Activated CD4-positive, CD25-positive, alpha-beta regulatory T cell (primary cell): ENCODE measurements around the gene HERC4.

Experiments
- DNase-seq, 4 experiments: peaks; one replicate each; lab custom pipeline; 2025; lab: John Stamatoyannopoulos, UW

Gene HERC4, protein sequence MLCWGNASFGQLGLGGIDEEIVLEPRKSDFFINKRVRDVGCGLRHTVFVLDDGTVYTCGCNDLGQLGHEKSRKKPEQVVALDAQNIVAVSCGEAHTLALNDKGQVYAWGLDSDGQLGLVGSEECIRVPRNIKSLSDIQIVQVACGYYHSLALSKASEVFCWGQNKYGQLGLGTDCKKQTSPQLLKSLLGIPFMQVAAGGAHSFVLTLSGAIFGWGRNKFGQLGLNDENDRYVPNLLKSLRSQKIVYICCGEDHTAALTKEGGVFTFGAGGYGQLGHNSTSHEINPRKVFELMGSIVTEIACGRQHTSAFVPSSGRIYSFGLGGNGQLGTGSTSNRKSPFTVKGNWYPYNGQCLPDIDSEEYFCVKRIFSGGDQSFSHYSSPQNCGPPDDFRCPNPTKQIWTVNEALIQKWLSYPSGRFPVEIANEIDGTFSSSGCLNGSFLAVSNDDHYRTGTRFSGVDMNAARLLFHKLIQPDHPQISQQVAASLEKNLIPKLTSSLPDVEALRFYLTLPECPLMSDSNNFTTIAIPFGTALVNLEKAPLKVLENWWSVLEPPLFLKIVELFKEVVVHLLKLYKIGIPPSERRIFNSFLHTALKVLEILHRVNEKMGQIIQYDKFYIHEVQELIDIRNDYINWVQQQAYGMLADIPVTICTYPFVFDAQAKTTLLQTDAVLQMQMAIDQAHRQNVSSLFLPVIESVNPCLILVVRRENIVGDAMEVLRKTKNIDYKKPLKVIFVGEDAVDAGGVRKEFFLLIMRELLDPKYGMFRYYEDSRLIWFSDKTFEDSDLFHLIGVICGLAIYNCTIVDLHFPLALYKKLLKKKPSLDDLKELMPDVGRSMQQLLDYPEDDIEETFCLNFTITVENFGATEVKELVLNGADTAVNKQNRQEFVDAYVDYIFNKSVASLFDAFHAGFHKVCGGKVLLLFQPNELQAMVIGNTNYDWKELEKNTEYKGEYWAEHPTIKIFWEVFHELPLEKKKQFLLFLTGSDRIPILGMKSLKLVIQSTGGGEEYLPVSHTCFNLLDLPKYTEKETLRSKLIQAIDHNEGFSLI

DNA sequence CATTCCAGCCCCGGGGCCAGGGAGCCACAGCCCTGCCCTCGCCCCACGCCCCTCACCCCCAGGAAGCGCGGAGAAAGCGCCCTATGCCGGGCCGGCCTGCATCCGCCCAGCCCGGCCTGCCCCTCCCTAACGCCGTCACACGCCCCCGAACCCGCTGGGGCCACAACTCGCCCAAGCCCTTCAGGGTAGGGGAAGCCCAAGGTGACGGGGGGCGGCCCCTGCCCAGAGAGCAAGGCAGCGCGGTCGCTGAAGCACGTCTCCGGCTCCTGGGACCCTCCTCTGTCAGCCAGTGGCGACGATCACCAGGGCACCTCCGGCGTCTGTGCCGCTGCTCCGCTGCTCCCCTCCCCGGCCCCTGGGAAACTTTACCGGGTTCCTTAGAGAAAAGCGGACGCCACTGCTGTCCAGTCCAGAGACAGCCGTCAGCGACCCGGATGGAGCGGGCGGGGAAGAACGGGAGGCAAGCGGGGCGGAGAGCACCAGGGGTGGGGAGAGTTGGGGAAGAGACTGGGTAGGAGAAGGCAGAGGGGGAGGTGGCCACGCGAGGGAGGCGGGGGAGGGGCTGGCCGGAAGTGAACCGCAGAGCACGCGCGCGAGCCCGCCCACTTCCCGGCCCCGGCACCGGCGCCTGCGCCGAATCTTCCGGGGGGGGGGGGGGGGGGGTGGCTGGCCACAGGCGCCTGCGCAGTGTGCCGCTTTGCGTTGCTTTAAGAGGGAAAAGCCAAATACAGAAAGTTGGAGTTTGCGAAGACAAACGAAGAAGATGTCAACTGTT, at the start of gene HERC4:
TSS of gene HERC4 (minus strand) at position 509 of the 775 bp plus-strand sequence. CDS start 2,175 bp downstream, outside the sequence.
- DNase-seq: peak; percentile 84 to 91 (median 88)

DNA sequence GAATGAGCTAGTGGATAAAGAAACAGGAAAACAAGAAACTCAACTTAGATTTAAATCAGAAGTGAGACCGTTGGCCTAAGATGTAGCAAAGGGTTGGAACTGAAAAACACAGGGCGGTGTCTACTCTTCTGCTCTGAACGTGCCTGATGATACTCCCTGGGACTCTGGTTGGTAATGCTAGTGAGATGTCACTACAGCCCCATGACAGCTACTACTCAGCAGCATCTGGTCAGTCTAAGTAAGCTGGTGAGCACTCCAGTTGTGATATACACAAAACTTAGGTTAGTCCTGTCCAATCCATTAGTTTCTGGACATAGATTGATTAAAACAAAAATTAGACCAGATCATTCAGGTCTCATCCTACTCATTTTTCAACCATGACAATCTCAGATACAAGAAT, 49.6 kb upstream of the HERC4 start:
- no peak for DNase-seq

- no peak for DNase-seq
Measured at GRCh38 chr10:68121852-68122251, 46.8 kb upstream of the HERC4 start.

DNA sequence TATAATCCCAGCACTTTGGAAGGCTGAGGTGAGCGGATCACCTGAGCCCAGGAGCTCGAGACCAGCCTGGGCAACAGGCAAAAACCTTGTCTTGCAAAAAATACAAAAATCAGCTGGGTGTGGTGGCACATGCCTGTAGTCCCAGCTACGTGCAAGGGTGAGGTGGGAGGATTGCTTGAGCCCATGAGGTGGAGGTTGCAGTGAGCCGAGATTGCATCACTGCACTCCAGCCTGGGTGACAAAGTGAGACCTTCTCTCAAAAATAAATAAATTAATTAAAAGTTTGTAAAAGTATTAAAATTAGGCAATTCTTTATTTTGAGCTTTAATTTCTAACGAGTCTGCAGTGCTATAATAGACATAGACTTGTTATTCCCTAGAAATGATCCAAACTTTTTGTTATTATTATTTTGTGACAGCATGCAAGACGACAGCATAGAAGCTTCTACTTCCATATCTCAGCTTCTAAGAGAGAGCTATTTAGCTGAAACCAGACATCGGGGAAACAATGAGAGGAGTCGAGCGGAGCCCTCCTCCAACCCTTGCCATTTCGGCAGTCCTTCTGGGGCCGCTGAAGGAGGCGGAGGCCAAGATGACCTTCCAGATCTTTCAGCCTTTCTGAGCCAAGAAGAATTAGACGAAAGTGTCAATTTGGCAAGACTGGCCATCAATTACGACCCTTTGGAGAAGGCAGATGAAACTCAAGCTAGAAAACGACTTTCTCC, 46.1 kb upstream of the HERC4 start:
- no peak for DNase-seq

DNA sequence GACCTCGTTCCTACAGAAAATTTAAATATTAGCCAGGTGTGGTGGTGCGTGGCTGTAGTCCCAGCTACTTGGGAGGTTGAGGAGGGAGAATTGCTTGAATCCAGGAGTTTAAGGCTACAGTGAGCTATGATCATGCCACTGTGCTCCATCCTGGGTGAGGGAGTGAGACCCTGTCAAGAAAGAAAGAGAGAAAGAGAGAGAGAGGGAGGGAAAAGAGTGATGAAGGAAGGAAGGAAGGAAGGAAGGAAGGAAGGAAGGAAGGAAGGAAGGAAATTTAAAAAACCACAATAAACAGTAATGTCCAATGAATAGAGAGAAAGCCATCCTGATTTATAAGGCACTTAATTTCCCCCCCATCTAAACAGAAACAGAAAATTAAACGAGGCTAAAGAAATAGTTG, 43.6 kb upstream of the HERC4 start:
- no peak for DNase-seq

DNA sequence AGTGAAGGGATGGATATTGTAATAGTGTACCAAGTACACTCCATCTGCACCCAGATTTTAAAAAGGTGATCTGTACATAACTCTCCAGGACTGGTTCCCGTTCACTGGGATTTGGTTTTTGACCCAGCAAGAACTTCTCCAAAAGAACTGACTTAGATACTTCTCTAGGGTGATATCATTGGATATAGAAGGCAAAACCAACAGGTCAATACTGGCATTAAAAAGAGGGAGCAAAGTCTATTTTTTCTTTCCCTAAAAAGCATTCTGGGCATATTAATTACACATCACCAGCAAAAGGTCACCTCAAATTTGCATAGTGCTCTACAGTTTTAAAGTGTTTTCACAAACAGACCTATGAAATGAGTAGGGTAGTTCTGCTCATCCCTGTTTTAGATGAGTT, 37.8 kb upstream of the HERC4 start:
- no peak for DNase-seq

- no peak for DNase-seq
Measured at GRCh38 chr10:68111584-68111983, 36.5 kb upstream of the HERC4 start.

DNA sequence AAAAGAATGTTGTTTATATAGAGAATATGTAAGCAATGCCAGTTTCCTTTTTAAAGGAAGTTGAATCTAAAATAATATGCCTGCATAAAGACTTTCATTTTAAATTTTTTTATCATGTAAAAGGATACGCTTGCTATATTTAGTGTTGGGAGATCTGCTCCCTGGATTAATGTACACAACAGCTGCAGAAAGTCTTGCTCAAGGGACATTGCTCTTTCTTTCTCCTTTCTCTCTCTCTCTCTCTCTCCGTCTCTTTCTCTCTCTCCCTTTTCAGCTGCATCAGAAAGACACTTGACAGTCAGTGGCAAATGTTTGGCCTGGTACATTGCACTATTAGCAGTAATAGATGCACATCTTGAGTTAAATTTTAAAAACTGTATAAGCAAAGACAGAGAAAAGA, 34.9 kb upstream of the HERC4 start:
- DNase-seq: no peak

GRCh38 chr10:68109331-68109730, 34.2 kb upstream of the HERC4 start, which contains the start of gene MYPN:
MYPN (plus strand) TSS chr10:68109488; CDS start chr10:68121439, 11,951 bp downstream.
- DNase-seq: no peak

- DNase-seq: no peak
Measured at GRCh38 chr10:68108653-68109052, 33.6 kb upstream of the HERC4 start.

DNA sequence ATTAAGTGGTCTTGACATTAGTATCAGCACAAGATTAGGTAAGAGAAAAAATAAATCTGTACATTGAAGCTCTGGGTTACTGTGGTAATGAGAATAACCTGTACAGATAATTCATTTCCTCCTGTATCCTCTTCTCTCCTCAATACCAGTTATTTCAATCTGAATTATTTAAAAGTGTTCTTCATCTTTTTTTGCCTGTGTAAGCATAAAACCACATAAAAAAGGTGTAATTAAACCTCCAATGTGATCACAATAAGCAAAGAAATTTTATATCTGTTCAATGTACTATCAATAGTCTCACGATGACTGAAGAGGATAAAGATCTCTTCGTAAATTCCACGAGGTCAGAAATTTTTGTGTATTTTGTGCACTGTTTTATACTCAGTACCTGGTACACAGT, 33.0 kb upstream of the HERC4 start:
- DNase-seq: no peak

DNA sequence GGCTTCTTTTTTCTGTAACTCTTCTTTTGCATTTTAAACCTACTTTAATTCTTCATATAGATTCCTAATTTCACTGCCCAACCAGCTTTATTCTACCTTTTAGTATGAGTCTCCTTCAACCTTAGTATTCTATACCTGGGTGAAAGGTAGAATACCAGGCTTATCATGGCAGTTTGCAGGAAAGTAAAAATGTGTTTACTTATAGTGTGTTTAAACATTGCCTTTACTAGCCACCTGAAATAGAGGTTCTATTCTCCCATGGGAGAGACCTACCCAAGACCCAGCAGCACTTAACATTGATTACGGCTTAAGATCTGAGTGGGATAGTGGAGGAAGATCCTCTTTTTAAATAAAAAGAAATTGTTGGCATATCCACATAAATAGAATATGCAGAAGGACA, 32.6 kb upstream of the HERC4 start:
- no peak for DNase-seq

GRCh38 chr10:68106656-68107055, 31.6 kb upstream of the HERC4 start:
- DNase-seq: no peak

- no peak for DNase-seq
Measured at GRCh38 chr10:68105820-68106219, 30.7 kb upstream of the HERC4 start.

- DNase-seq: no peak
Measured at GRCh38 chr10:68103901-68104300, 28.8 kb upstream of the HERC4 start.

DNA sequence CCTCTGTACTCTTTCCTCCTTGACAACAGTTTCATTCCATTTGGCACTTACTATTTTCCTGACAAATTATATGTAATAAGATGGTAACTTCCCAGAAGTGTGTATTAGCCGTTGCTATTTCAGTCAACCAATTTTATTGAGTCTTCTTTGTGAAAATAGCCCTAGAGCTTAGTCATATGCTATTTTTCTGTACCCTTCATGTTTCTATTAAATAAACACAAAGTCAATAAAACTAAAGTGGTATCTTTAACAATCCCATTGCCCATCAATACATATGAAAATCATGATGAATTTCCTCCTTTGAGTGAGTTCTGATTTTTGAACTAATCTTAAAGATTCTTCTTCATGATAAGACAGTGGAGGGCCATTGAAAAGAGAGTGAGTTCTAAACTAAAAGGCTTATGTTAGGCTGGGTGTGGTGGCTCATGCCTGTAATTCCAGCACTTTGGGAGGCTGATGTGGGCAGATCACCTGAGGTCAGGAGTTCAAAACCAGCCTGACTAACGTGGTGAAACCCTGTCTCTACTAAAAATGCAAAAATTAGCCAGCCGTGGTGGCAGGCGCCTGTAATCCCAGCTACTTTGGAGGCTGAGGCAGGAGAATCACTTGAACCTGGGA, 28.3 kb upstream of the HERC4 start:
- DNase-seq: no peak

- no peak for DNase-seq
Measured at GRCh38 chr10:68101066-68101465, 26.0 kb upstream of the HERC4 start.

DNA sequence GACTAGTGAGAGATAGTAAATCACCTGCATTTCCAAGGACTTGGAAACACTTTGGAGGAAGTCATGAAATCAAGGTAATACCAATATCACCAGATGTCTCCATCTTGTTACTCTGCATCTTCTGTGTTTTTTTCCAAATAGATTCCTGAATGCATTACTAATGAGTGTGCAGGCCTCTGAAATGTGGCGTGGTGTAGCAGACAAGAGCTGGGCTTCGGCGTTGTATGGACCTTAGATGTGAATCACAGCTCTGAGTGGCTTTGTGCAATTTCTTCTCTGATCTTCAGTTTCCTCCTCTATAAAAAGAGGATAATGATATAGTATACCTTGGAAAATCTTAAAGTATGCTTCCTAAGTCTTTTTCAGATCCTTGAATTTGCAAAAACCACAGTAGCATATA, 24.7 kb upstream of the HERC4 start:
- no peak for DNase-seq

- no peak for DNase-seq
Measured at GRCh38 chr10:68096913-68097516, 21.9 kb upstream of the HERC4 start.

- DNase-seq: no peak
Measured at GRCh38 chr10:68095153-68095552, 20.1 kb upstream of the HERC4 start.
